Gastrocnemius medialis (tissue), 4 donors: Measurements from ENCODE around the gene KRTAP9-7.

ENCODE experiments used
- POLR2A ChIP-seq, 2 donors: fragments of 450-650 bp; IDR thresholded peaks; one replicate each; pipeline ENCODE4 v1.6.1; 2017; ENCODE audit warnings: antibody characterized with exemption in 2 of 2, mild to moderate bottlenecking in 2 of 2, moderate library complexity in 2 of 2
- TF ChIP-seq, protein P1 (sequence below), 5 experiments: fragments of 450-650 bp in 3 of 5; fragments of 200-600 bp in 2 of 5; sonication (generic) in 2 of 5; IDR thresholded peaks in 4 of 5; conservative IDR thresholded peaks in 1 of 5; 1 replicate in 4 of 5; 2 replicates in 1 of 5; pipeline ENCODE4 v1.5.1; 2016 to 2019; ENCODE audit warnings: antibody characterized with exemption in 5 of 5, mild to moderate bottlenecking in 3 of 5, moderate library complexity in 3 of 5

DNA sequence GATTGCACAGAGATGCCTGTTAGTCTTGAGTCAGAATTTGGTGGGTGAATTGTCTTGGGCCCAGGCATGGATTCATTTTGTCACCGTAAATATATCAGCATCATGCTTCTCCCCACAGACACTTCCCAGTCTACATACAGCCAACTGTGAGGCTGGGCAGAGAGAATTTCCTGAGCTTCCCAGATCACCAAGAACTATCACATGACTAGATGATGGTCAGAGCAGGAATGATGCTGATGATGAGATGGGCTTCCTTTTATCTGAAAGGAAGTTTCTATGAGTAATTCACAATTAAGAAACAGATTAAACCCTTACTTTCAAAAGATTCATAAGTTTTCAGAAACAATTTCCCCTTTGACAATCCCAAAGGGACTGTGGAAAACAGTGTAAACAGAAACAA is 20.6 kb upstream of the KRTAP9-7 start:
- TF ChIP-seq, protein P1, sequence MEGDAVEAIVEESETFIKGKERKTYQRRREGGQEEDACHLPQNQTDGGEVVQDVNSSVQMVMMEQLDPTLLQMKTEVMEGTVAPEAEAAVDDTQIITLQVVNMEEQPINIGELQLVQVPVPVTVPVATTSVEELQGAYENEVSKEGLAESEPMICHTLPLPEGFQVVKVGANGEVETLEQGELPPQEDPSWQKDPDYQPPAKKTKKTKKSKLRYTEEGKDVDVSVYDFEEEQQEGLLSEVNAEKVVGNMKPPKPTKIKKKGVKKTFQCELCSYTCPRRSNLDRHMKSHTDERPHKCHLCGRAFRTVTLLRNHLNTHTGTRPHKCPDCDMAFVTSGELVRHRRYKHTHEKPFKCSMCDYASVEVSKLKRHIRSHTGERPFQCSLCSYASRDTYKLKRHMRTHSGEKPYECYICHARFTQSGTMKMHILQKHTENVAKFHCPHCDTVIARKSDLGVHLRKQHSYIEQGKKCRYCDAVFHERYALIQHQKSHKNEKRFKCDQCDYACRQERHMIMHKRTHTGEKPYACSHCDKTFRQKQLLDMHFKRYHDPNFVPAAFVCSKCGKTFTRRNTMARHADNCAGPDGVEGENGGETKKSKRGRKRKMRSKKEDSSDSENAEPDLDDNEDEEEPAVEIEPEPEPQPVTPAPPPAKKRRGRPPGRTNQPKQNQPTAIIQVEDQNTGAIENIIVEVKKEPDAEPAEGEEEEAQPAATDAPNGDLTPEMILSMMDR (IDR thresholded peaks at IDR 0.05 in 4 of 5, conservative IDR thresholded peaks at IDR 0.05 in 1 of 5): no peak
- no peak for TF ChIP-seq POLR2A (IDR thresholded peaks at IDR 0.05)
